Endothelial cell of umbilical vein (primary cell): ENCODE measurements around the gene PLXNA4. TPM values are rescaled to one million over a fixed set of nuclear protein-coding genes. Genes with fewer than 3 reads are reported as not detected.

Experiments
- BruUV-seq: library from RNA; stranded (reverse); fragments of 400-500 nt; replicated peaks from 2 replicates; lab custom pipeline; 2021; lab: Mats Ljungman, UMichigan
- CTCF ChIA-PET: fragments of 300-600, 350-600 bp; sonication (Branson Sonifier 250); formaldehyde crosslinking; loops from one replicate; lab custom pipeline; 2021; ENCODE audit warnings: antibody characterized with exemption, inconsistent platforms; lab: Charles Lee
- POLR2A ChIA-PET: fragments of 300-600, 350-600 bp; sonication (Branson Sonifier 250); formaldehyde crosslinking; loops from one replicate; lab custom pipeline; 2021; ENCODE audit warnings: antibody characterized with exemption, inconsistent platforms; lab: Charles Lee
- DNase-seq: peaks from one replicate; pipeline ENCODE4 v3.0.0-alpha.2; 2011; ENCODE audit warnings: low read depth, low spot score
- FAIRE-seq: peaks from 2 replicates; lab custom pipeline; 2011; peaks lifted over from hg19 to GRCh38; lab: Jason Lieb, UNC
- H2AFZ ChIP-seq: 2 replicates; pipeline ENCODE4 v1.6.0; 2012; ENCODE audit warnings: low read depth, low read length, control low read depth, inconsistent platforms
- H3K27ac ChIP-seq: 2 replicates; pipeline ENCODE4 v1.5.1; 2011; ENCODE audit warnings: low read depth, mild to moderate bottlenecking, control low read depth, low read length, moderate library complexity; ENCODE audit not compliant: insufficient read depth
- H3K27me3 ChIP-seq, 2 experiments: 2 replicates each; pipeline versions ENCODE4 v1.6.0 to v1.6.1; 2011; ENCODE audit warnings: low read length in 2 of 2, mixed read lengths in 1 of 2; ENCODE audit not compliant: control insufficient read depth in 2 of 2, insufficient read depth in 2 of 2
- H3K36me3 ChIP-seq, 2 experiments: 2 replicates in 1 of 2; 3 replicates in 1 of 2; pipeline ENCODE4 v1.5.1; 2011; ENCODE audit warnings: low read length in 2 of 2, mild to moderate bottlenecking in 1 of 2, moderate library complexity in 1 of 2; ENCODE audit not compliant: control insufficient read depth in 2 of 2, insufficient read depth in 2 of 2; ENCODE audit errors: extremely low read depth in 1 of 2
- H3K4me1 ChIP-seq: 3 replicates; pipeline ENCODE4 v1.5.1; 2011; ENCODE audit warnings: mild to moderate bottlenecking, low read length; ENCODE audit not compliant: control insufficient read depth, insufficient read depth; ENCODE audit errors: extremely low read depth
- H3K4me2 ChIP-seq: 2 replicates; pipeline ENCODE4 v1.6.1; 2011; ENCODE audit warnings: low read length, control low read depth, mixed read lengths; ENCODE audit not compliant: insufficient read depth
- H3K4me3 ChIP-seq, 3 experiments: fragments of 200-600 bp in 1 of 3; sonication (generic), shearing (Covaris generic) in 1 of 3; replicated peaks in 1 of 3; 2 replicates each; pipeline ENCODE4 v1.5.1; 2011 to 2016; ENCODE audit warnings: control low read depth in 3 of 3, low read length in 3 of 3, mild to moderate bottlenecking in 2 of 3, inconsistent platforms in 1 of 3, low read depth in 1 of 3, moderate library complexity in 1 of 3; ENCODE audit not compliant: insufficient read depth in 1 of 3
- H3K79me2 ChIP-seq: 2 replicates; pipeline ENCODE4 v1.6.0; 2012; ENCODE audit warnings: low read length, inconsistent platforms; ENCODE audit not compliant: control insufficient read depth, insufficient read depth
- H3K9ac ChIP-seq: replicated peaks from 2 replicates; pipeline ENCODE3; 2011; ENCODE audit warnings: low read length, control low read depth; ENCODE audit not compliant: insufficient read depth; ENCODE audit errors: extremely low read depth
- H3K9me1 ChIP-seq: replicated peaks from 3 replicates; pipeline ENCODE4 v1.6.0; 2011; ENCODE audit warnings: mild to moderate bottlenecking, low read length; ENCODE audit not compliant: control insufficient read depth, insufficient read depth; ENCODE audit errors: extremely low read depth
- H3K9me3 ChIP-seq: replicated peaks from 2 replicates; pipeline ENCODE4 v1.5.1; 2012; ENCODE audit warnings: low read length, inconsistent platforms; ENCODE audit not compliant: control insufficient read depth, insufficient read depth
- H4K20me1 ChIP-seq: replicated peaks from 2 replicates; pipeline ENCODE3; 2011; ENCODE audit warnings: mild to moderate bottlenecking, low read length; ENCODE audit not compliant: control insufficient read depth, insufficient read depth; ENCODE audit errors: extremely low read depth
- EZH2 ChIP-seq: IDR thresholded peaks from 2 replicates; pipeline ENCODE4 v1.6.1; 2012; ENCODE audit warnings: borderline replicate concordance, low read depth, mild to moderate bottlenecking, moderate library complexity, low read length, inconsistent platforms; ENCODE audit not compliant: severe bottlenecking
- FOS ChIP-seq: IDR thresholded peaks from 2 replicates; pipeline ENCODE4 v1.6.1; 2011; ENCODE audit warnings: mild to moderate bottlenecking, low read length, moderate library complexity, borderline replicate concordance; ENCODE audit not compliant: insufficient read depth
- GATA2 ChIP-seq: IDR thresholded peaks from 2 replicates; pipeline ENCODE4 v1.7.0; 2011; ENCODE audit warnings: low read depth, mild to moderate bottlenecking, moderate library complexity, mixed read lengths, low read length; ENCODE audit not compliant: insufficient read length, insufficient read depth
- JUN ChIP-seq: IDR thresholded peaks from 2 replicates; pipeline ENCODE4 v1.6.1; 2011; ENCODE audit warnings: borderline replicate concordance, low read depth; ENCODE audit not compliant: insufficient read length, insufficient read depth
- MYC ChIP-seq: IDR thresholded peaks from one replicate; pipeline ENCODE4 v1.6.1; 2011; ENCODE audit warnings: mild to moderate bottlenecking, low read depth, low read length
- POLR2A ChIP-seq: IDR thresholded peaks from 2 replicates; pipeline ENCODE4 v1.6.1; 2012; ENCODE audit warnings: low read depth, mild to moderate bottlenecking, control low read depth, low read length
- POLR2AphosphoS5 ChIP-seq: IDR thresholded peaks from 2 replicates; pipeline ENCODE4 v1.6.1; 2012; ENCODE audit warnings: low read depth, mild to moderate bottlenecking, control low read depth, low read length, moderate library complexity; ENCODE audit not compliant: insufficient read depth
- dilution Hi-C: fragments of 300-500 bp; cut with MboI; formaldehyde crosslinking; loops from one replicate; pipeline ENCODE4 v1.15.0; 2019; ENCODE audit warnings: low sequenced_read_pairs; ENCODE audit not compliant: extremely low pct_ligation_motif_present
- intact Hi-C: fragments of 100-400 bp; cut with micrococcal nuclease; formaldehyde crosslinking; loops from one replicate; pipeline ENCODE4 v1.10.0; 2022
- polyA plus RNA-seq, 4 experiments: library from polyadenylated mRNA; depleted of rRNA in 3 of 4; stranded (reverse) in 3 of 4; unstranded in 1 of 4; fragments of >200 nt; gene quantifications; 2 replicates each; pipeline versions ENCODE4 v1.2.1 to v1.2.3, GENCODE V29; 2011 to 2012; ENCODE audit warnings: missing spikeins in 1 of 4
- total RNA-seq: library from RNA; stranded (reverse); gene quantifications from 2 replicates; pipeline ENCODE4 v1.2.3, GENCODE V29; 2021
- TF ChIP-seq, protein P1 (sequence below): IDR thresholded peaks from 2 replicates; pipeline ENCODE4 v1.6.1; 2011; ENCODE audit not compliant: insufficient read depth, insufficient read length
- TF ChIP-seq, protein P2 (sequence below), 2 donors: IDR thresholded peaks; 1 replicate in 1 of 2; 2 replicates in 1 of 2; pipeline ENCODE4 v1.5.1; 2011; ENCODE audit warnings: low read length in 2 of 2, mild to moderate bottlenecking in 2 of 2, moderate library complexity in 2 of 2, control low read depth in 1 of 2, inconsistent platforms in 1 of 2, low read depth in 1 of 2; ENCODE audit not compliant: insufficient read depth in 1 of 2; ENCODE audit errors: extremely low read depth in 1 of 2

PLXNA4 gene
- total and polyA plus RNA-seq, 2 donors (not counting 3 experiments of a cell fraction or from before 2014, with no cell fraction given) = 12.1 to 20.4 TPM

DNA sequence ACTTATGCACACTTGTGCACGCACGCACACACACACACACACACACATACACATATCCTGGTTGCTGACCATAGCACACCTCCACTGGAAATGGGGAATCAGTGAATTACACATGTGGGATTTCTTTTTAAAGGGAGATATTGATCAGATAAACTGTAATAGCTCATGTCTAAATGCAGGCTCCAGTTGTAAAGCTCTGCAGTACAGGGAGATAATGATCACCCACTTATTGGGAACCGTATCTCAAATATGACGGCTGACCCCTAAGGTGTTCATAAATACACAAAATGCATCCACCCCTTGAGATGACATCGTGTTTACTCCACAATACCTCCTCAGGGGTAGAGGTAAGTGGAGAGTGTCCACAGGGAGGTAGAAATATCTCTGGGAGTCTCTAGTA lies 79.2 kb downstream of the PLXNA4 start:
- CTCF ChIA-PET = interaction anchor here (0.7 to 1.1 kb wide), 3 partner anchors 80 to 178 kb away, joined by 3 to 4 read pairs (median 3); no protein-coding TSS in a partner anchor

More for the DNA sequence above, 79.2 kb downstream of the PLXNA4 start:
- intact Hi-C loops = no loop called here
- H3K4me1 ChIP-seq = peaks cover 24% of the 10 kb centered on the region
- H3K79me2 ChIP-seq = no peaks in the 10 kb centered on the region
- no TSS peak for BruUV-seq
- no peaks in the 10 kb centered on the region for H3K36me3 ChIP-seq
- no peaks in the 10 kb centered on the region for H3K27me3 ChIP-seq
- H3K27ac ChIP-seq = no peak overlapping the region
- POLR2A ChIA-PET = no interaction called here
- no peak for DNase-seq
- H3K9me3 ChIP-seq = no peaks in the 10 kb centered on the region
- H3K4me3 ChIP-seq = no peak overlapping the region
- no peak overlapping the region for H3K9ac ChIP-seq
- no peak overlapping the region for H2AFZ ChIP-seq
- no peaks in the 10 kb centered on the region for H4K20me1 ChIP-seq
- no peak for TF ChIP-seq GATA2
- TF ChIP-seq, protein P1, sequence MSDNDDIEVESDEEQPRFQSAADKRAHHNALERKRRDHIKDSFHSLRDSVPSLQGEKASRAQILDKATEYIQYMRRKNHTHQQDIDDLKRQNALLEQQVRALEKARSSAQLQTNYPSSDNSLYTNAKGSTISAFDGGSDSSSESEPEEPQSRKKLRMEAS = no peak
- no peak for TF ChIP-seq POLR2A
- no peak for TF ChIP-seq FOS
- TF ChIP-seq POLR2AphosphoS5 = no peak
- no peak for TF ChIP-seq JUN
- TF ChIP-seq, protein P2, sequence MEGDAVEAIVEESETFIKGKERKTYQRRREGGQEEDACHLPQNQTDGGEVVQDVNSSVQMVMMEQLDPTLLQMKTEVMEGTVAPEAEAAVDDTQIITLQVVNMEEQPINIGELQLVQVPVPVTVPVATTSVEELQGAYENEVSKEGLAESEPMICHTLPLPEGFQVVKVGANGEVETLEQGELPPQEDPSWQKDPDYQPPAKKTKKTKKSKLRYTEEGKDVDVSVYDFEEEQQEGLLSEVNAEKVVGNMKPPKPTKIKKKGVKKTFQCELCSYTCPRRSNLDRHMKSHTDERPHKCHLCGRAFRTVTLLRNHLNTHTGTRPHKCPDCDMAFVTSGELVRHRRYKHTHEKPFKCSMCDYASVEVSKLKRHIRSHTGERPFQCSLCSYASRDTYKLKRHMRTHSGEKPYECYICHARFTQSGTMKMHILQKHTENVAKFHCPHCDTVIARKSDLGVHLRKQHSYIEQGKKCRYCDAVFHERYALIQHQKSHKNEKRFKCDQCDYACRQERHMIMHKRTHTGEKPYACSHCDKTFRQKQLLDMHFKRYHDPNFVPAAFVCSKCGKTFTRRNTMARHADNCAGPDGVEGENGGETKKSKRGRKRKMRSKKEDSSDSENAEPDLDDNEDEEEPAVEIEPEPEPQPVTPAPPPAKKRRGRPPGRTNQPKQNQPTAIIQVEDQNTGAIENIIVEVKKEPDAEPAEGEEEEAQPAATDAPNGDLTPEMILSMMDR (IDR thresholded peaks at IDR 0.05; ENCODE audit: extremely low read depth in 1 of 2, insufficient read depth in 1 of 2, low read depth in 1 of 2, low read length in 2 of 2) = no peak
- no peak for TF ChIP-seq MYC
- TF ChIP-seq EZH2 = no peak
- FAIRE-seq = no peak
- H3K9me1 ChIP-seq = no peaks in the 10 kb centered on the region
- dilution Hi-C loops = no loop called here
- no peak overlapping the region for H3K4me2 ChIP-seq
